Thyroid gland (tissue), 4 donors: ENCODE data around the gene LXN.

ENCODE experiments used
- POLR2A ChIP-seq, 2 donors: fragments of 450-650 bp; IDR thresholded peaks; one replicate each; pipeline ENCODE4 v1.6.1; 2017; ENCODE audit warnings: antibody characterized with exemption in 2 of 2, mild to moderate bottlenecking in 2 of 2, moderate library complexity in 1 of 2
- TF ChIP-seq, protein P1 (sequence below), 6 experiments: fragments of 200-600 bp in 3 of 6; fragments of 450-650 bp in 3 of 6; sonication (generic) in 3 of 6; IDR thresholded peaks; one replicate each; pipeline ENCODE4 v1.5.1; 2016 to 2019; ENCODE audit warnings: antibody characterized with exemption in 6 of 6, mild to moderate bottlenecking in 2 of 6, inconsistent platforms in 1 of 6, moderate library complexity in 1 of 6

DNA sequence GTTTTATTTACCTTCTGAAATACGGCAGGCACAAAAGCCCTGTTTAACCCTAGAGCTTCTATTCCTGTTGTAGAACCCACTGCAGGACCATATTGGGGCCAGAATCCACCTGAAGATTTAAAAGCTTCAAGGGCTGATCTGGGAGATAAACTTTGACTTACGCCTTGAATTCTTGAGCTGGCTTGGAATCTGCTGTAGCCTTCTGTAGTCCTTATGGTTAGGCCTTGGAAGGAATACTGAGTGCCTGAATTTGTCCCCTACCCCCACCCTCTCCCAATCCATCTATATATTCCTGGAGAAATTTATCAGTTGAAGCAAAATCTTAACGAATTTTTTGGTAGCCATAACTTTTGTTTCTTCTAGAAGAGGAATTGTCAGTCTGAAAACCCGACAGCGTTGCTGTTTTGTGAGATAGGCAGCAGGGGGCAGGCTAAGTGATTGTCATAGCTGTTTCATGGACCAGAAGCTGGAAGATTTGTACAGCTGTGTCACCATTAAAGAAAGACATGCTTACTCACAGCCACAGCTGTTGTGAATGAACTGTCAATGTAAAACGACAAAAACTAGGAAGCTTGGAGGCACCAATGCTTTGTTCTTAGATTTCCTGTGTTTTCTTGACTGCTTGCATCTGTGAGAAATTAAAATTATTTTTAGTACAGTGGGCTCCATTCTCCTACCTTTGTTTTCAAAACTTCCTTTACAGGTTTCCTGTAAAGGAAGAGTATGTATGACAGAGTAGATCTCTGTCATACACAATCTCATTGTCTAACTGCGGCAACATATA is 12.8 kb downstream of the LXN start:
- TF ChIP-seq, protein P1, sequence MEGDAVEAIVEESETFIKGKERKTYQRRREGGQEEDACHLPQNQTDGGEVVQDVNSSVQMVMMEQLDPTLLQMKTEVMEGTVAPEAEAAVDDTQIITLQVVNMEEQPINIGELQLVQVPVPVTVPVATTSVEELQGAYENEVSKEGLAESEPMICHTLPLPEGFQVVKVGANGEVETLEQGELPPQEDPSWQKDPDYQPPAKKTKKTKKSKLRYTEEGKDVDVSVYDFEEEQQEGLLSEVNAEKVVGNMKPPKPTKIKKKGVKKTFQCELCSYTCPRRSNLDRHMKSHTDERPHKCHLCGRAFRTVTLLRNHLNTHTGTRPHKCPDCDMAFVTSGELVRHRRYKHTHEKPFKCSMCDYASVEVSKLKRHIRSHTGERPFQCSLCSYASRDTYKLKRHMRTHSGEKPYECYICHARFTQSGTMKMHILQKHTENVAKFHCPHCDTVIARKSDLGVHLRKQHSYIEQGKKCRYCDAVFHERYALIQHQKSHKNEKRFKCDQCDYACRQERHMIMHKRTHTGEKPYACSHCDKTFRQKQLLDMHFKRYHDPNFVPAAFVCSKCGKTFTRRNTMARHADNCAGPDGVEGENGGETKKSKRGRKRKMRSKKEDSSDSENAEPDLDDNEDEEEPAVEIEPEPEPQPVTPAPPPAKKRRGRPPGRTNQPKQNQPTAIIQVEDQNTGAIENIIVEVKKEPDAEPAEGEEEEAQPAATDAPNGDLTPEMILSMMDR (IDR thresholded peaks at IDR 0.05): peak in 3 of 6 experiments; percentile 29 to 57 (median 31)
- no peak for TF ChIP-seq POLR2A (IDR thresholded peaks at IDR 0.05)
